Neuronal stem cell (in vitro differentiated cells): ENCODE measurements around the gene XRCC5.

Experiments used
- DNase-seq: peaks from one replicate; pipeline ENCODE4 v3.0.0-alpha.2; 2013; ENCODE audit warnings: low spot score
- H2AFZ ChIP-seq: one replicate; pipeline ENCODE4 v1.6.1; 2013; ENCODE audit warnings: mild to moderate bottlenecking, low read length, inconsistent platforms
- H2AK5ac ChIP-seq: 2 replicates; pipeline ENCODE4 v1.6.1; 2013; ENCODE audit warnings: low read depth, mild to moderate bottlenecking, inconsistent platforms, low read length, moderate library complexity, mixed read lengths
- H2BK120ac ChIP-seq: 2 replicates; pipeline ENCODE4 v1.6.1; 2013; ENCODE audit warnings: low read depth, mild to moderate bottlenecking, inconsistent platforms, low read length, moderate library complexity, mixed read lengths
- H2BK12ac ChIP-seq: one replicate; pipeline ENCODE4 v1.6.1; 2013; ENCODE audit warnings: low read length, inconsistent platforms
- H2BK15ac ChIP-seq: 2 replicates; pipeline ENCODE4 v1.6.1; 2013; ENCODE audit warnings: mild to moderate bottlenecking, low read length, inconsistent platforms, mixed read lengths
- H2BK5ac ChIP-seq: one replicate; pipeline ENCODE4 v1.6.1; 2013; ENCODE audit warnings: inconsistent platforms, mild to moderate bottlenecking, low read length, moderate library complexity
- H3K14ac ChIP-seq: one replicate; pipeline ENCODE4 v1.6.1; 2013; ENCODE audit warnings: low read length, inconsistent platforms
- H3K18ac ChIP-seq: 2 replicates; pipeline ENCODE4 v1.6.1; 2013; ENCODE audit warnings: low read length, inconsistent platforms
- H3K23ac ChIP-seq: 2 replicates; pipeline ENCODE4 v1.6.1; 2013; ENCODE audit warnings: low read depth, mild to moderate bottlenecking, mixed read lengths, low read length, inconsistent platforms; ENCODE audit not compliant: poor library complexity
- H3K27ac ChIP-seq: replicated peaks from 3 replicates; pipeline ENCODE4 v1.5.1; 2013; ENCODE audit warnings: low read length, inconsistent platforms
- H3K27me3 ChIP-seq, 3 experiments: 2 replicates each; pipeline ENCODE4 v1.6.1; 2013; ENCODE audit warnings: low read length in 3 of 3, mild to moderate bottlenecking in 2 of 3, inconsistent platforms in 1 of 3, low read depth in 1 of 3, mixed read lengths in 1 of 3, moderate library complexity in 1 of 3; ENCODE audit not compliant: control insufficient read depth in 3 of 3, insufficient read depth in 3 of 3
- H3K36me3 ChIP-seq, 2 donors: replicated peaks in 1 of 2; 2 replicates each; pipeline ENCODE4 v1.6.1; 2013; ENCODE audit warnings: low read length in 2 of 2; ENCODE audit not compliant: control insufficient read depth in 2 of 2, insufficient read depth in 2 of 2
- H3K4ac ChIP-seq: 2 replicates; pipeline ENCODE4 v1.6.1; 2013; ENCODE audit warnings: inconsistent platforms, mild to moderate bottlenecking, low read length, moderate library complexity
- H3K4me1 ChIP-seq, 2 donors: 1 replicate in 1 of 2; 2 replicates in 1 of 2; pipeline ENCODE4 v1.6.1; 2013; ENCODE audit warnings: low read length in 2 of 2, low read depth in 1 of 2; ENCODE audit not compliant: control insufficient read depth in 2 of 2, insufficient read depth in 1 of 2
- H3K4me2 ChIP-seq: one replicate; pipeline ENCODE4 v1.6.1; 2013; ENCODE audit warnings: mild to moderate bottlenecking, low read length, inconsistent platforms; ENCODE audit not compliant: insufficient read depth, poor library complexity, severe bottlenecking
- H3K4me3 ChIP-seq, 2 donors: 2 replicates each; pipeline ENCODE4 v1.5.1; 2013; ENCODE audit warnings: low read length in 2 of 2, mild to moderate bottlenecking in 2 of 2, inconsistent platforms in 1 of 2, moderate library complexity in 1 of 2
- H3K79me1 ChIP-seq: one replicate; pipeline ENCODE4 v1.6.1; 2013; ENCODE audit warnings: low read depth, mild to moderate bottlenecking, inconsistent platforms, low read length, moderate library complexity
- H3K9ac ChIP-seq: one replicate; pipeline ENCODE4 v1.6.1; 2013; ENCODE audit warnings: mild to moderate bottlenecking, low read depth, low read length, inconsistent platforms; ENCODE audit not compliant: poor library complexity
- H3K9me3 ChIP-seq, 2 donors: replicated peaks in 1 of 2; 2 replicates each; pipeline versions ENCODE3 to v1.6.1; 2013; ENCODE audit warnings: low read length in 2 of 2, mild to moderate bottlenecking in 2 of 2, inconsistent platforms in 1 of 2, low read depth in 1 of 2, mixed read lengths in 1 of 2, moderate library complexity in 1 of 2; ENCODE audit not compliant: control insufficient read depth in 2 of 2, insufficient read depth in 1 of 2
- H4K8ac ChIP-seq: one replicate; pipeline ENCODE4 v1.6.1; 2013; ENCODE audit warnings: low read depth, mild to moderate bottlenecking, inconsistent platforms, low read length, moderate library complexity
- H4K91ac ChIP-seq: one replicate; pipeline ENCODE4 v1.6.1; 2013; ENCODE audit warnings: low read length, low read depth, mild to moderate bottlenecking, inconsistent platforms; ENCODE audit not compliant: poor library complexity
- WGBS, 2 donors: extraction: QIAGEN DNeasy Blood & Tissue Kit; methylation state at CpG; one replicate each; pipeline ENCODE4 v1.1.7; 2013; ENCODE audit warnings: missing lambda C conversion rate in 2 of 2, mixed read lengths in 1 of 2; ENCODE audit not compliant: insufficient read length in 2 of 2, insufficient replicate concordance in 1 of 2; ENCODE audit errors: extremely low coverage in 2 of 2; 5-methylcytosine and 5-hydroxymethylcytosine counted together

The XRCC5 gene

GRCh38 chr2:216164576-216164975 is 55.4 kb downstream of the XRCC5 start:
- Histone ChIP-seq H4K91ac (no peak overlapping the region), H3K4me2 (no peak overlapping the region), H2AFZ (no peak overlapping the region), H2BK5ac (no peak overlapping the region), H4K8ac (no peak overlapping the region), H2BK15ac (no peak overlapping the region), H3K23ac (no peak overlapping the region), H2BK12ac (no peak overlapping the region), H3K4me3 (no peak overlapping the region), H3K4ac (no peak overlapping the region), H3K14ac (no peak overlapping the region), H3K27ac (no peak overlapping the region), H2BK120ac (no peak overlapping the region), H3K9ac (no peak overlapping the region), H2AK5ac (no peak overlapping the region), H3K79me1 (no peaks in the 10 kb centered on the region), H3K4me1 (no peaks in the 10 kb centered on the region), H3K9me3 (no peaks in the 10 kb centered on the region), H3K36me3 (peaks cover 40 to 100% of the 10 kb centered on the region in 2 donors), H3K27me3 (no peaks in the 10 kb centered on the region), H3K18ac (no peak overlapping the region)
- WGBS, 2 donors, result no CpG with 5 or more reads among the region's 4 CpGs
- DNase-seq, result no peak

GRCh38 chr2:216165711-216166110 is 56.6 kb downstream of the XRCC5 start:
- H2BK120ac ChIP-seq, result no peak overlapping the region
- no peak overlapping the region for H4K8ac ChIP-seq
- no peaks in the 10 kb centered on the region for H3K27me3 ChIP-seq
- H3K9ac ChIP-seq, result no peak overlapping the region
- no peak overlapping the region for H2BK5ac ChIP-seq
- no peak overlapping the region for H3K14ac ChIP-seq
- no peaks in the 10 kb centered on the region for H3K4me1 ChIP-seq
- H3K23ac ChIP-seq, result no peak overlapping the region
- H2BK12ac ChIP-seq, result no peak overlapping the region
- H3K4me3 ChIP-seq, result no peak overlapping the region
- no peak overlapping the region for H2AFZ ChIP-seq
- H3K9me3 ChIP-seq, result no peaks in the 10 kb centered on the region
- no peak for DNase-seq
- H4K91ac ChIP-seq, result no peak overlapping the region
- no CpG with 5 or more reads among the region's 4 CpGs for WGBS, 2 donors
- H3K27ac ChIP-seq, result no peak overlapping the region
- no peak overlapping the region for H3K18ac ChIP-seq
- H3K4ac ChIP-seq, result no peak overlapping the region
- H2AK5ac ChIP-seq, result no peak overlapping the region
- no peaks in the 10 kb centered on the region for H3K79me1 ChIP-seq
- peaks cover 38 to 99% of the 10 kb centered on the region in 2 donors for H3K36me3 ChIP-seq
- H2BK15ac ChIP-seq, result no peak overlapping the region
- no peak overlapping the region for H3K4me2 ChIP-seq

DNA sequence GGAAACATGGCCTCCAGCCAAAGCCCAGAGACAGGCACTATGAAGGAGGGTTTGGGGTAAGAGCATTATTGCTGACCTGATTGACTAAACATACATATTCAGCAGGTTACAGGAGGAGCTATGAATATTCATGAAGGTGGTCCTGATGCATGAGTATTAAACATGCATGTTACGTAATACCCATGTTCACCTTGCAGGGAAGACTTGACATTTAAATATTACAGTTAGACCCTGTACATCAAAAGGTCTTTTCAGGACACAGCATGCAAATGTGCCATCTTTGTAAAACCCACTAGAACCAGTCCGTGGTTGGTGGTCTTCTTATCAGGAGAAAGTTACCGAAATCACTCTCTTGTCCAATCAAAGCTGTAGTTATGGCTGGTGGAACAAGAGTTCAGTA is 59.9 kb downstream of the XRCC5 start:
- peaks cover 23 to 99% of the 10 kb centered on the region in 2 donors for H3K36me3 ChIP-seq
- H4K8ac ChIP-seq, result no peak overlapping the region
- no peak overlapping the region for H4K91ac ChIP-seq
- H3K9me3 ChIP-seq, result no peaks in the 10 kb centered on the region
- no peak overlapping the region for H3K27ac ChIP-seq
- H3K9ac ChIP-seq, result no peak overlapping the region
- H2BK15ac ChIP-seq, result no peak overlapping the region
- H3K4me3 ChIP-seq, result no peak overlapping the region
- H2AFZ ChIP-seq, result no peak overlapping the region
- no peak overlapping the region for H2BK12ac ChIP-seq
- WGBS, 2 donors, result no CpG with 5 or more reads among the region's 3 CpGs
- H3K4ac ChIP-seq, result no peak overlapping the region
- H2AK5ac ChIP-seq, result no peak overlapping the region
- no peak overlapping the region for H3K4me2 ChIP-seq
- no peak overlapping the region for H2BK120ac ChIP-seq
- no peaks in the 10 kb centered on the region for H3K79me1 ChIP-seq
- no peak overlapping the region for H3K18ac ChIP-seq
- H3K23ac ChIP-seq, result no peak overlapping the region
- H3K4me1 ChIP-seq, result no peaks in the 10 kb centered on the region
- H3K27me3 ChIP-seq, result no peaks in the 10 kb centered on the region
- DNase-seq, result no peak
- no peak overlapping the region for H2BK5ac ChIP-seq
- H3K14ac ChIP-seq, result no peak overlapping the region

DNA sequence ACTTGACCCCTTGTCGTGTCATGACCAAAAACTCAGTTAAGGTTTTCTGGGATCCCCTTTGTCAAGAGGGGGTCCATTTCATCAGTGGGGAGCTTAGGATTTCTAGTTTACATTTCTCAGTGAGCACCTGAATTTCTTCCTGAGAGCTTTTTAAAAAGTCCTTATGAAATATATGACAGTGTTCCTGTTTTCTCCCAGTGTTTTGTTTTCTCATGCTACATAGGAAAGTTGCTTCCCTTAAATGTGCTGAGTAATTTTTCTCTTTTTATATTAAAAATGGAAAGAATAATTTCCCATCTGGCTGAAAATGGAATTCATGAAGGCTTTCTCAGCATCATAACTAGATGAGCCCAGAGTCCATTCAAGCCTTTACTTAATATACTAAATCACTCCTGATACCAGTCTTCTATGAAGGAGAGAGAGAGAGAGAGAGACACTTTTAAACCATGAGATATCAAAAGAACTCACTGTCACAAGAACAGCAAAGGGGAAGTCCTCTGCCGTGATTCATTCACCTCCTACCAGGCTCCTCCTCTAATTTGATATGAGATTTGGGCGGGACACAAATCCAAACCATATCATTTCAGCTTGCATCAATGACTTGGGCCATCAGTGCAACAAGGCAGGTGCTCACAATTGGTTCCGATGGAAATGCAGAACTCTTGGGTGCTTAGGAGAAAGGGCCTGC is 61.1 kb downstream of the XRCC5 start:
- no peaks in the 10 kb centered on the region for H3K27me3 ChIP-seq
- WGBS, 2 donors, result no CpG with 5 or more reads among the region's 4 CpGs

More for the DNA sequence above, 61.1 kb downstream of the XRCC5 start:
- no peak overlapping the region for H2BK120ac ChIP-seq
- H3K23ac ChIP-seq, result no peak overlapping the region
- no peak overlapping the region for H2BK5ac ChIP-seq
- no peak overlapping the region for H2AFZ ChIP-seq
- no peak overlapping the region for H4K8ac ChIP-seq
- no peak overlapping the region for H3K27ac ChIP-seq
- H3K4me2 ChIP-seq, result no peak overlapping the region
- no peak for DNase-seq
- no peak overlapping the region for H3K4ac ChIP-seq
- no peak overlapping the region for H3K14ac ChIP-seq
- no peak overlapping the region for H3K9ac ChIP-seq
- peaks cover 0 to 2% of the 10 kb centered on the region in 2 donors for H3K9me3 ChIP-seq
- no peak overlapping the region for H2BK15ac ChIP-seq
- no peak overlapping the region for H3K4me3 ChIP-seq
- no peaks in the 10 kb centered on the region for H3K4me1 ChIP-seq
- H3K18ac ChIP-seq, result no peak overlapping the region
- H3K79me1 ChIP-seq, result no peaks in the 10 kb centered on the region
- H2AK5ac ChIP-seq, result no peak overlapping the region
- peaks cover 26 to 99% of the 10 kb centered on the region in 2 donors for H3K36me3 ChIP-seq
- no peak overlapping the region for H4K91ac ChIP-seq
- H2BK12ac ChIP-seq, result no peak overlapping the region
